GM19023 (cell line): ENCODE measurements around the gene CCR7.

Source experiments
- ATAC-seq: cut with Tn5 transposase; IDR thresholded peaks from one replicate; pipeline ENCODE4 v1.9.1; 2021; ENCODE audit warnings: mild to moderate bottlenecking, moderate library complexity; ENCODE audit not compliant: unreplicated experiment

CCR7 gene

DNA sequence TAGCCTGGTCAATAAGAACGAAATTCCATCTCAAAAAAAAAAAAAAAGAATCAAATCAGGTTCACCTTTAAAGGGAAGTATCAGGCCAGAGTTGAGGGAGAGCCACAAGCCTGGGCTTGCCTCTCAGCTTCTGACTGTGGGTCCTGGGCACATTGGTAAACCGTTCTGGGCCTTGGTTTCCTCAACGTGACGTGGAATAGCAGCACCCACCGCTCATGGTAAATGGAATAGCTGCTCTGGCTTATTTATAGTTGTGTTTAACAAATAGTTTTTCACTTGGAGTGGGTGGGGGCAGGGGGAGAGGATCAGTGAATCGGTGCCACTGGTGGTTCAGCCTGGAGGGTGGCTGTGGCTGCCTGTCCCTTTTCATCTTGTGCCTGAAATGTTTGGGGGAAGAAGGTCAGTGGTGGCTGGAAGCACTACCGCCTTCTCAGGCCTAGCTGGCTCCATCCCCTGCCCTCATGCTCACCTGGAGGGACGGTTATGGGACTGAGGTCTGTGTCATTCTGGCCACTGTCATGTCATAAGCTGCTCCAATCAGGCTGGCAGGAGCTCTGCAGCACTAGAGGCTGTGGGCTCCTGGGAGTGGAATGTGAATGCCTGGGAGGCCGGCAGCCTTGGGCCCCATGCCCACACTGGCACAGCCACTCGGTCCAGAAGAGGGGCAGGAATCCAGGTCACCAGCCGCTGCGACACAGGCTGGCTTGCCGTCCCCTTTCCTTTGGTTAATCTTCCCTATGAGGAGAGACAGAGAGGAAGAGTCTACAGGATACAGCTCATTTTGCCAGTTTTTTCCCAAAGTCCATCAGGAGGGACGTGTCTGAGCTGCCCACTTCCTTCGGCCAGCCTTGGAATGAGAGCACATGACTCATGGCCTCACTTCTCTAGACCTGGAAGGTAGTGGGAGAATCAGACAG lies 27.0 kb downstream of the CCR7 start:
- ATAC-seq, result no peak

DNA sequence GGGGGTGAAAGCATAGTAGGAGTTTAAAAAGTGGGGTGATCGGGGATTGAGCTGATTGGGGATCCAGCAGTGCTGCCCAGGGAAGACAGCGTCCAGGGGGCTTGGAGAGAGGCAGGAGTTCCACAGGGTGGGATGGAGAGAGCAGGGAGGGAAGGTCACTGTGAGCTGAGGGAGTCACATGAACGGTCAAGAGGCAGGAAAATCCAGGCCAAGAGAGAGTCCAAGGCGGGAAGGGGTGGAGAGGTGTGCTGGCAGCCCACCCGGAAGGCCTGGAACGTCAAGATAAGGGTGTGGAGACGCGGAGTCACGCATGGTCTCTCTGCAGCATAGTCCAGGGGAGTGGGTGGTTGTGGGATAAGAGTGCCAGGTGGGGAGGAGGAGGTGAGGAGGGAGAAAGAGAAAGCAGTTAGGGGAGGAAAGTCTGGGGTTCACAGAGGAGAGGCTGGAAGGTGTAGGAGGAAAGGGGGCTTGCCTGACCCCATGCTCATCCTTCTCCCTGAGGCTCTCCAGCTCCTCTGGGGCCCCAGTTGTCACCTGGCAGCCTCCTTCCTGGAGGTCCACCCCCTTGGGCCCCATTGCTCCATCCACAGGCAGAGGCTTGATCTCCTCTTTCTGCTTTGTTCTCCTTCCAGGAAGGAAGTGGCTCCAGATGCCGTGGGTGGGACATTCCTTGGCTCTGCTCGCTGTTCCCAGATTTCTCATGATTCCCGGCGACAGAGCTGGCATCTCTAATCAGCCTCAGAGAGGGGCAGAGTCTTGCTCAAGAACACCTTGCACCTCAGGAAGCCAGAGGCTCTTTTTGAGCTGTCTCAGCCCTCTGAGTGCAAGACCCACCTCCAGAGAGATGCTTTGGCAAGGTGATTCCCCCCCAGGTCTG lies 28.7 kb downstream of the CCR7 start:
- no peak for ATAC-seq

DNA sequence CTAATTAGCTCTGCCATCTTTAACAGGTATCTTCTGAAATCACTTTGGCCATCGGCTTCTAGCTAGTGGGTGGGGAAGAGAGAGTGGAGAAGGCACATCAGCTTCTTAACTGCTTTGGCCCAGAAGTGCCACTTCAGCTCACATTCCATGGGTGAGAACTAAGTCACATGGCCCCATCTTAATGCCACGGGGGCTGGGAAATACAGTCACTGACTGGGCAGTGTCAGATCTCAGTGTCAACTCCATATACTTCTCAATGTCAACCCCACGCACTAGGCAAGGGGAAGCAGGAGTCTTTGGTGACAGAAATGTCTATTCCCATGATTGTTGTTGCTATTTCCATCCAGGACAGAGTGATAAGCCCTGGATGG lies 29.4 kb downstream of the CCR7 start:
- ATAC-seq, result no peak

DNA sequence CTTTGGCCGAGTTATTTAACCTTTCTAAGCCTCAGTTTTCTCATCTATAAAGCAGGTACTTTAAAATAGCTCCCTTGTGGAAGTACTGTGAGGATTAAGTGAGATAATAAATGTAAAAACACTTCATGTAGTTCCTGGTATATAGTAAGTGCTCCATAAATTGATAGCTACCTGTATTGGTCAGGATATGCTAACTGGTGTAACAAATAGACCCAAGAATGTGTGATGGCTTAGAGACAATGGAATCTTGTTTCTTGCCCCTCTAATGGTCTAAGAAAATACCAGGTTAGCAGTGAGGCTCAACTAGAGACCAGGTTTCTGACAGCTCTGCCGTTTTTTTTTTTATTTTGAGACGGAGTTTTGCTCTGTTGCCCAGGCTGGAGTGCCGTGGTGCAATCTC lies 29.8 kb downstream of the CCR7 start:
- ATAC-seq, result no peak

DNA sequence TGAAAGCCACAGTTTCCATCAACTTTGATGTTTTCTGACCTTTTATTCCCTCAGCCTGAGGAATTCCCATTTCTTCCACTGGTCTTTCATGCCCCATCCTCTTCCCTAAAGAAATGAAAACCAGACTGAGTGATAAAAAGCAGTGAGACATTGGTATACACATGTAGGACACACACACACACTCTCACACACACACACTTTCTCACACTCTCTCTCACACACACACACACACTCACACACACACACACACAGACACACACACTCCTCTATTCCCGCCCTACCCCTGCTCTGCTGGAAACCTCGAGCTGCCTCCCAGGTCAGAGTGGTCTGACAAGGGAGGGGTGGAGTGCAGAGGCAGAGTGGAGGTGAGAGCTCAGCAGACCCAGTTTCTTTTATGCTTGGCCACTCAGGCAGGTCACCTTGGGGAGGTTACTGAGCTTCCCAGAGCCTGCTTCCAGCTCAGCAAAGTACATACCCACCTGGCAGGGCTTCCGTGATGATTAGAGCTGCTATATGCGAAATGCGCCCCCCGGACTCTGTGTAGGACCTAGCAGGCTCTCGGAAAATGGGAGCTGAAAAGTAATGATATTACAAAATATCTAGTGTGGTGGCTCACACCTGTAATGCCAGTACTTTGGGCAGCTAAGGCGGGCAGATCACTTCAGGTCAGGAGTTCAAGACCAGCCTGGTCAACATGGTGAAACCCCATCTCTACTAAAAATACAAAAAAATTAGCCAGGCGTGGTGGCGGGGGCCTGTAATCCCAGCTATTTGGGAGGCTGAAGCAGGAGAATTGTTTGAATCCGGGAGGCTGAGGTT lies 30.7 kb downstream of the CCR7 start:
- ATAC-seq, result no peak

DNA sequence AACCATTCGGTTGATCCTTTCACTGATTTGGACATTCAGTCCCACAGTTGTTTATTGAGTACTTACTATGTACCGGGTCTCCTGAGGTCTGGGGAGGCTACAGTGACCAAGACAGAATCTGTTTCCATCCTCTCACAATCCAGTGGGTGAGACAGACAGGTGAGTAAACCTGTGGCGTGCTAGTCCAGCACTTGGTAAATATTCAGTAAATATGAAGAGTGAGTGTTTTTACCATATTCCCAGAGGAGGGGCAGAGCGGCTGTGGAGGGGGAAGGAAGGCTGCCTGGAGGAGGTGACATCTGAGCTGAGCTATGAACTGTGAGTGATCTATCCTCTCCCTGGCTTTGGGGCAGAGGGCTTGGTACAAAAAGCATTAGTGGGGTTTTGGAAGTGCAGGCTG lies 31.4 kb downstream of the CCR7 start:
- no peak for ATAC-seq

DNA sequence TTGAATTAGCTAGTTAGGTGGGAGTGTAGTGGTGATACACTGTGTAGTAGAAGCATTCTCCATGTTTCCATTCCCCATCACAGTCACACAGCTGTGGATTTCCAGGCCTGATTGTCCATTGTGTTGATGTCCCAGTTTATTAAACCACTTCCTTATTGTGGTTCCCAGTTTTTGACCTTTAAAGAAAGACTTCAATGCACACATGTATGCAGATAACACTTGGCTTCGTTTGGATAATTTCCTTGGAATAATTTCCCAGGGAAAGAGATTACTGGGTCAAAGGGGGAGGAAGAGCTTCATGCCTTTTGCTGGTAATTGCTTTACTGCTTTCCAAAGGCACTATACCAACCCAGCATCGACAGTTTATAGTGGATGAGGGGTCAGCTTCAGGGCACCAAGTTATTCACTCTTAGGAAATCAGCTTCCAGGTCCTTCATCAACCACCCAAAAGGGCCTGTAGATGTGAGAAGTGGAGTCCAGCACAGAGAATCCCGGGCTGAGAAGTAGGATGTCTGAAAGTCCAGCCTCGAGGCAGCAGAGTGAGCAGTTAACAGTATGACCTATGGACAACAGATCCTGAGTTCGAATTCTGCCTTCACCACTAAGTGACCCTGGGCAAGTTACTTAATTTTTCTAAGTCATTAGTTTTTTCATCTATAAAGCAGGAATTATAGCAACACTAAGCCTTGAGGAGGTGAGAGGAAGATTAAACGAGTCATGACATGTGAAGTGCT lies 32.6 kb downstream of the CCR7 start:
- no peak for ATAC-seq

DNA sequence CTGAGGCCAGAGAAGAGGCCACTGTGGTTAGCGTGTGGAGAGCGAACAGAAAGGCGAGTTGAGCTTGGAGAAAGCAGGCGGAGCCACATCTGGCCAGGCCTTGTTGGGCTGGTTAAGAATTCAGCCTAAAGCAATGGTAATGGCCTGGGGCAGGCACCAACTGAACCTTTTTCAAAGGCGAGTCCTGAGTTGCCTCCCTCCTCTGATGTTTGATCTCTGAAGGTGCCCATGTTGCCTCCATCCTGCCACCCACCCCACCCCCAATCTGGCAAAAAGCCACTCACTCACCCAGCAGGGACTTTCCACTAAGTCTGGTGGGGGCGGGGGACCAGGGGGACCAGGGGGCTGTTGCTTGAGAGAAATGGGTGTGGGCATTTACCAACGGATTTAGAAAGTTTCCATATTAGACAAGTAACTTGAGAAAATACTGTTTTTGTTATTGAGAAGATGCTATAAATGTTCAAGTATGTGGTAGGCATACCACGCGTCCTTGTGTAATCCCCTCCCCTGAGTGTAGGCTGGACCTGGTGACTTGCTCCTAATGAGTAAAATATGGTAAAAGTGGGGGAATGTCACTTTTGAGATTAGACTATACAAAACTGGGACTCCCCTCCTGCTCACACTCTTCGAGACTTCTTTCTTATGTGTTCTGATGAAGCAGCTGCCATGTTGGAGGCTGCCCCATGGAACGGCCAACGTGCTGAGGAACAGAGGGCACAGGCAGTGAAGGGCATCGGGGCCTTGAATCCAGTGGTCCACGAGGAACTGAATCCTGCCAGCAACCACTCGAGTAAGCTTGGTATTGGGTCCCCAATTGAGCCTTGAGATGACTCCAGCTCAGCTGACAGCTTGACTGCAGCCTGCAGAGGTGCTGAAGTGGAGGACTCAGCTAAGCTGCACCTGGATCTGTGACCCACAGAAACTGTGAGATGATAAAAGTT lies 34.0 kb downstream of the CCR7 start:
- no peak for ATAC-seq

DNA sequence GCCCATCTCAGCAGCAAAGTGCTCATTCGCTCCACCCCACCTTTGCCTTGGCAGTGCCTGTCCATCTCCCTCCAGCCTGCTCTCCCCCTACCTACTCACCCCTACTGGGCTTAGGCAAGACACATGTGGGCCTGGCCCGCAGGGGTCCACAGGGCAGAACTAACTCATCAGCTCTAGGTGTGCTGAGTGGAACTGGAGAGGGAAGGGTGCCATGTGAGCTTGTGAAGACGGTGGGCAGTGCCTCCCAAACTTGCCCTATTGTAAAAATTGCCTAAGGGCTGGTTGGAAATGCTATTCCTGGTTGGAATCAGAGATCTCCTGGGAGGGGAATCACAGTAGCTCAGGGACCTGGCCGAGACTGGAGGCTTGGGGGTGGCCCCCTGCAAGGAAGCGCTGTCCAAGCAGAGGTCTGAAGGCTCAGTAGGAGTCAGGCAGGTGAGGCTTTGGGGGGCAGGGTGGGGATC lies 34.7 kb downstream of the CCR7 start:
- ATAC-seq, result no peak

DNA sequence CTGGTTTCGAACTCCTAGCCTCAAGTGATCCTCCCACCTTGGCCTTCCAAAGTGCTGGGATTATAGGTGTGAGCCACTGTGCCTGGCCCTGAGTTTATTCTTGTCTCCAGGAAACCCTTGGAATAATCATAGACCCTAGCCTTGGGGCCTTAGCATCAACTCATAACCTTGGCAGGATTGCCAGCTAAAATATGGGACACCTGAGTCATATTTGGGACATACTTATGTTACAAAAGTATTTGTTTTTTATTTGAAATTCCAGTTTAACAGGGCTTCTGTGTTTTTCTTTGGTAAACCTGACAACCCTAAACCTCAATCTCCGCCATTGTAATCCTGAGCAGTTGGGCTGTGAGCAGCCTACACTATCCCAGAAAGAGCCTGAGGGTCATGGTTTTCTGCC lies 35.3 kb downstream of the CCR7 start:
- ATAC-seq, result no peak

DNA sequence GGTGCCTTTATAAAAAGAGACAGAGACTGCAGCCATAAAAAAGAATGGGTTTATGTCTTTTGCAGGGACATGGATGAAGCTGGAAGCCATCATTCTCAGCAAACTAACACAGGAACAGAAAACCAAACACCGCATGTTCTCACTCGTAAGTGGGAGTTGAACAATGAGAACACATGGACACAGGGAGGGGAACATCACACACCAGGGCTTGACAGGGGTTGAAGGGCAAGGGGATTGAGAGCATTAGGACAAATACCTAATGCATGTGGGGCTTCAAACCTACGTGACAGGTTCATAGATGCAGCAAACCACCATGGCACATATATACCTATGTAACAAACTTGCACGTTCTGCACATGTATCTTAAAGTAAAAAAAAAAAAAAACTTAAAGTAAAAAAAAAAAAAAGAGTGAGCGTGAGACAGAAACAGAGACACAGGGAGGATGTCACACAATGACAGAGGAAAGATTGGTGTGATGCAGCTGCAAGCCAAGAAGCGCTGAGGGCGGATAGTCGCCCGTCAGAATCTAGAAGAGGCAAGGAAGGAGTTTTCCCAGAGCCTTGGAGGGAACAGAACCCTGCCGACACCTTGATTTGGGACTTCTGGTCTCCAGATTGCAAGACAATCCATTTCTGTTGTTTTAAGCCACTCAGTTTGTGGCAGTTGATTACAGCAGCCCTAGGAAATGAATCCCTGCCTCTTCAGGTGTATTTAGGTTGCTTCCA lies 36.4 kb downstream of the CCR7 start:
- no peak for ATAC-seq

DNA sequence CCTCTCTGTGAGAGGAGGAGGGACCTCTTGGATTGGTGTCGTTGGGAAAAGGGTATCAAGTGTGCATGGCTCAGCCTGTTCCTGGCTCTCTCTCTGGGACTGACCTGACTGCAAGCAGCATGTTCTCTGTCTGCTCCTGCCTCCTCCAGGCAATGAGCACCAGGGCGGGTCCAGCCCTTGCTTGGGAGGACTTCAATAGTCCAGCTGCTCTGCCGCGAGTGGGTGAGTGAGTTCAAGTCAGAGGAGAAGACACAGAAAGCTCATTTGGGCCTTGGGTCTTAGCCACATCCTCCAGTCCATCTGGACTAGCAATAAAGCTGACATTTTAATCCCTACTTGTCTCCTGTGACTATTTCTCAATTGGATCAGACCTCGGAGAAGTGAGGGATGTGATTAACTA lies 38.6 kb downstream of the CCR7 start:
- ATAC-seq, result no peak

DNA sequence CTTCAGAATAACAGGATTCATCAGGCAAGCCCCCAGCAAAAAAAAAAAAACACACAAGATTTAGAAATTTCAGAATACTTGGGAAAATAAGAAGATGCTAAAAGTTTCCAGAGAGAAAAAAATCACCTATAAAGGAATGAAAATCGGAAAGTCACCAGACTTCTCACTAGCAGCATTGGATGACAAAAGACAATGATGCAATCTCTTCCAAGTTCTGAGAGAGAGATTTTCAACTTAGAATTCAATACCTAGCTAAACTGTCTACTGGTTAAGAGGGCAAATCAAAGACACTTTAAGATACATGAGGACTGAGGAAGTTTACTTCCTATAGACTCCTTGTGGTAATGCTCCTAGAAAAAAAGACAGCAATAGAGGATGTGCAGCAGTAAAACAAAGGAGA lies 40.0 kb downstream of the CCR7 start:
- ATAC-seq, result no peak

DNA sequence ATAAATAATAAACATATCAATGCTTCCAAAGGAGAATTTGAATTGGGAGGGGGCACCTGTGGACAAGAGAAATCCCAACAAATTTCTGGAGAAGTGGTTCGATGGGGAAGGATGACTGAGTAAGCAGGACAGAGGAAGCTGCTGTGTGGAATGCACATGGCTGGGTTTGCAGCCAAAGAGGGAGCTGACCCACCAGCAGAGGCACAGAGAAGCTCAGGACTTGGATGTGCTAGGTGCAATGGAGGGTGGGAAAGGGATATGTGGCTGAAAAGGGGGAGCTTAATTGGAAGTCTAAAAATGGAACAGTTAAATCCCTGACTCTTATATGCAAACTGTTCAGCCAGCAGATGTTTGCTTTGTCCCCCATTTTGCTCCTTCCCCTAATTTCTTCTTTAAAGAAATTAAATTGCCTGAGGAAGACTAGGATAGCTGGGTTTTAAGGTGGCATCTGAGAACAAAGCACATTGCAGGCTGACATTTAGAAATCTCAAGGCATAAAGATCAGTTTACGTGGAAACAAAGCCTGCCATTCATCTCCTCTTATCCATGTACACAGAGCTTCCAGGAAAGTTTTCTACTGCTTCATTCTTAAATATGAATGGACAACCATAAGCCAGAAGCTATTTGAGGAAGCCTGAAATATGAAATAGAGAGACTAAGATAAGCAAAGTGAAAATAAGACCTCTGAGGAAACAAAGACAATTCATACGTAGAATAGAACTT lies 40.9 kb downstream of the CCR7 start:
- ATAC-seq, result no peak

DNA sequence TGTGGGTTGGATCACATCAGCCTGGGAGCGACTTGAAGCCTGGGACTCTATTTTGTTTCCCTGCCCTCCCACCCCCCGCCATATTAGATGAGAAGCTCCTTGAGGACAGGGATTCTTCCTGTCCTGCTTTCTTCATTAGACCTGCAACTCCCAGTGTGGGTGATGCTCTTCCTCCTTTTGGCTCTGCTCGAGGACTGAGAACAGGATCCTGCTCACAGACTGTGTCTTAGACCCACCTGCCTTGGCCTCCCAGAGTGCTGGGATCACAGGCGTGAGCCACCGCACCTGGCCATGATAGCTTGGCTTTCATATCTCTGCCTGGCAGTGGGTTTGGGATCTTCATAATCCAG lies 42.3 kb downstream of the CCR7 start:
- no peak for ATAC-seq

DNA sequence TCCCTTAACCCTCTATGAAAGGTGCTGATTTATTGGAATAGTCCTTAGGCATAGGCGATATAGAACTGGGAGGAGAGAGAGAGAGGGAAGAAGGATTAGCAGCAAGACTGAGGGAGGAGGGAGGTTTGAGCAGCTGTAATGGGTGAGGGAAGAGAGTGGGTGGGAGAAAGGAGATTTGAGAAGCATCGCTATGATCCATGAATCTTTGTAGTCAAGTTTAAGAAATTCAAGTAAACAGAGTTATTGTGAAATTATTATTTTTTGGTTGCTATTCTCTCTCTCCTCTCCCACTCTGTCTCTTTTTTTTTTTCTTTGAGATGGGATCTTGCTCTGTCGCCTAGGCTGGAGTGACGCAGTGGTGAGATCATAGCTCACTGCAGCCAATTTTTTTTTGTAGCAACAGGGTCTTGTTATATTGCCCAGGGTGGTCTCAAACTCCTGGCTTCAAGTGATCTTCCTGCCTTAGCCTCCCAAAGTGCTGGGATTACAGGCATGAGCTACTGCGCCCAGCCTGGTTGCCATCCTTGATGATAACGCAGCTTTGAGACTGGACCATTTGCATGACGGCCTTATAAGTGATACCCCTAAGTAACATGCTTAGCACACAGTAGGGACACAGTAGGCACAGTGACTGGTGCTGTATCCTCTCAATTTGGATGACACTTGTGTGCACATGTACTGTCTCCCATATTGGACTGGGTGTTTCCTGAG lies 42.9 kb downstream of the CCR7 start:
- no peak for ATAC-seq

DNA sequence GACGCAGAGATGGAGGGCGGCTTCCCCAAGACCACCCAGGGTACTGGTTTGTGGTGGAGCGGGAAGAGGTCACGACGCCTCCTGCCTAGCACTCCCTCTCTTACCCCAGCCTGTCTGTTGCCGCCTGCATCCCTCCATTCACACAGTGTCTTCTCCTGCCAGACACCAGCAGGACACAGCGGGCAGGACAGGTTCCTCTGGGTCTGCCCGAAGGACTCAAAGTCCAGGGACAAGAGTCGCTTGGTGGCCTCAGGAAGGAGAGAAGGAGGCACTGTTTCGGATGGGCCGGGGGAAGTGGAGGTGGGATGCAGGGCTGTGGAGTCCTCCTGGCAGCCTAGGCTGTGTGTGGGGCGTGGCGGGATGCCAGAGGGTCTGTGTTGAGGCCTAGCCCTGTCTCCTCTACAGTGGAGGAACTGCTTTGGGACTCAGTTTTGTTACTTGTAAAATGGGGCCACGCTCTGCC lies 44.2 kb downstream of the CCR7 start:
- ATAC-seq, result no peak
